HG03097 (cell line): ENCODE measurements around the gene RNF213.

Experiments used
- ATAC-seq: cut with Tn5 transposase; IDR thresholded peaks from one replicate; pipeline ENCODE4 v1.9.1; 2021; ENCODE audit not compliant: unreplicated experiment, low FRiP score

Gene RNF213

GRCh38 chr17:80426671-80427326 lies 166.1 kb downstream of the RNF213 start:
- ATAC-seq, result no peak

- no peak for ATAC-seq
Measured at GRCh38 chr17:80427366-80428282, 167.0 kb downstream of the RNF213 start.

GRCh38 chr17:80428363-80428762 lies 167.7 kb downstream of the RNF213 start:
- ATAC-seq, result no peak

- ATAC-seq, result no peak
Measured at GRCh38 chr17:80428796-80429195, 168.1 kb downstream of the RNF213 start.

GRCh38 chr17:80429356-80430275 lies 169.0 kb downstream of the RNF213 start:
- ATAC-seq, result no peak

- ATAC-seq, result no peak
Measured at GRCh38 chr17:80430446-80431245, 170.0 kb downstream of the RNF213 start.

- ATAC-seq, result no peak
Measured at GRCh38 chr17:80431246-80432195, 170.9 kb downstream of the RNF213 start.

GRCh38 chr17:80432350-80432955 lies 171.8 kb downstream of the RNF213 start:
- ATAC-seq, result no peak

GRCh38 chr17:80432961-80433550 lies 172.4 kb downstream of the RNF213 start:
- ATAC-seq, result no peak

- no peak for ATAC-seq
Measured at GRCh38 chr17:80433916-80434666, 173.4 kb downstream of the RNF213 start.

- ATAC-seq, result no peak
Measured at GRCh38 chr17:80437532-80437931, 176.9 kb downstream of the RNF213 start.

GRCh38 chr17:80438806-80439205 lies 178.2 kb downstream of the RNF213 start:
- ATAC-seq, result no peak

GRCh38 chr17:80439499-80439898 lies 178.8 kb downstream of the RNF213 start:
- ATAC-seq, result no peak

GRCh38 chr17:80441133-80441578 lies 180.5 kb downstream of the RNF213 start:
- ATAC-seq, result no peak

- no peak for ATAC-seq
Measured at GRCh38 chr17:80441598-80442322, 181.1 kb downstream of the RNF213 start.

GRCh38 chr17:80442323-80442659 lies 181.6 kb downstream of the RNF213 start:
- ATAC-seq, result no peak

GRCh38 chr17:80442764-80443163 lies 182.1 kb downstream of the RNF213 start:
- ATAC-seq, result no peak
